Mesenchymal stem cell (in vitro differentiated cells and primary cell): ENCODE results near the gene PRDM2.

Source experiments
- DNase-seq: peaks from one replicate; pipeline ENCODE4 v3.0.0-alpha.2; 2013
- H2AFZ ChIP-seq: one replicate; pipeline ENCODE4 v1.6.1; 2013; ENCODE audit warnings: low read depth, mild to moderate bottlenecking, control low read depth, inconsistent platforms, low read length, moderate library complexity
- H2AK5ac ChIP-seq: 2 replicates; pipeline ENCODE4 v1.6.1; 2013; ENCODE audit warnings: low read length, moderate library complexity, mild to moderate bottlenecking, inconsistent platforms; ENCODE audit not compliant: severe bottlenecking
- H2BK120ac ChIP-seq: one replicate; pipeline ENCODE4 v1.6.1; 2013; ENCODE audit warnings: low read depth, mild to moderate bottlenecking, inconsistent platforms, low read length, moderate library complexity
- H2BK12ac ChIP-seq, 2 experiments: one replicate each; pipeline ENCODE4 v1.6.1; 2013; ENCODE audit warnings: inconsistent platforms in 2 of 2, low read length in 2 of 2, mild to moderate bottlenecking in 2 of 2, moderate library complexity in 2 of 2, control low read depth in 1 of 2
- H2BK15ac ChIP-seq: one replicate; pipeline ENCODE4 v1.6.1; 2013; ENCODE audit warnings: mild to moderate bottlenecking, low read depth, inconsistent platforms; ENCODE audit not compliant: poor library complexity, severe bottlenecking
- H2BK5ac ChIP-seq: 2 replicates; pipeline ENCODE4 v1.6.1; 2013; ENCODE audit warnings: low read depth, mild to moderate bottlenecking, low read length, control low read depth, inconsistent platforms; ENCODE audit not compliant: poor library complexity, severe bottlenecking
- H3K14ac ChIP-seq, 2 experiments: one replicate each; pipeline ENCODE4 v1.6.1; 2013; ENCODE audit warnings: inconsistent platforms in 2 of 2, low read length in 2 of 2, control low read depth in 1 of 2, mild to moderate bottlenecking in 1 of 2, moderate library complexity in 1 of 2
- H3K18ac ChIP-seq, 2 experiments: one replicate each; pipeline ENCODE4 v1.6.1; 2013; ENCODE audit warnings: inconsistent platforms in 2 of 2, low read length in 2 of 2, control low read depth in 1 of 2, low read depth in 1 of 2, mild to moderate bottlenecking in 1 of 2
- H3K23ac ChIP-seq, 2 experiments: one replicate each; pipeline ENCODE4 v1.6.1; 2013; ENCODE audit warnings: inconsistent platforms in 2 of 2, low read length in 2 of 2, mild to moderate bottlenecking in 2 of 2, moderate library complexity in 2 of 2, control low read depth in 1 of 2
- H3K27ac ChIP-seq: 2 replicates; pipeline ENCODE4 v1.5.1; 2013; ENCODE audit warnings: mild to moderate bottlenecking, moderate library complexity, low read length, control low read depth, inconsistent platforms; ENCODE audit not compliant: poor library complexity, severe bottlenecking
- H3K27me3 ChIP-seq, 2 experiments: 2 replicates each; pipeline versions ENCODE4 v1.6.1 to v1.7.0; 2013; ENCODE audit warnings: low read length in 2 of 2, mild to moderate bottlenecking in 2 of 2, moderate library complexity in 2 of 2, control low read depth in 1 of 2, inconsistent platforms in 1 of 2; ENCODE audit not compliant: control insufficient read depth in 1 of 2, insufficient read depth in 1 of 2
- H3K36me3 ChIP-seq, 2 experiments: 2 replicates each; pipeline versions ENCODE4 v1.6.1 to v1.7.0; 2013; ENCODE audit warnings: low read length in 2 of 2, control low read depth in 1 of 2, inconsistent platforms in 1 of 2, low read depth in 1 of 2, mild to moderate bottlenecking in 1 of 2; ENCODE audit not compliant: insufficient read depth in 2 of 2, control insufficient read depth in 1 of 2
- H3K4ac ChIP-seq, 2 experiments: one replicate each; pipeline ENCODE4 v1.6.1; 2013; ENCODE audit warnings: inconsistent platforms in 2 of 2, low read length in 2 of 2, mild to moderate bottlenecking in 2 of 2, moderate library complexity in 2 of 2, control low read depth in 1 of 2, low read depth in 1 of 2
- H3K4me1 ChIP-seq: 2 replicates; pipeline ENCODE4 v1.6.1; 2013; ENCODE audit warnings: low read depth, low read length, control low read depth; ENCODE audit not compliant: control insufficient read depth, insufficient read depth
- H3K4me2 ChIP-seq: 2 replicates; pipeline ENCODE4 v1.6.1; 2013; ENCODE audit warnings: low read length, mild to moderate bottlenecking, inconsistent platforms; ENCODE audit not compliant: poor library complexity, severe bottlenecking
- H3K4me3 ChIP-seq, 2 experiments: 2 replicates each; pipeline versions ENCODE4 v1.5.1 to v1.7.0; 2013; ENCODE audit warnings: low read length in 2 of 2, mild to moderate bottlenecking in 2 of 2, control low read depth in 1 of 2, low read depth in 1 of 2; ENCODE audit not compliant: insufficient read depth in 1 of 2
- H3K79me1 ChIP-seq: replicated peaks from 2 replicates; pipeline ENCODE4 v1.6.1; 2013; ENCODE audit warnings: mild to moderate bottlenecking, control low read depth, low read length, inconsistent platforms; ENCODE audit not compliant: poor library complexity, severe bottlenecking
- H3K9ac ChIP-seq: 2 replicates; pipeline ENCODE4 v1.7.0; 2013; ENCODE audit warnings: mild to moderate bottlenecking, low read length, moderate library complexity
- H3K9me3 ChIP-seq: 2 replicates; pipeline ENCODE4 v1.7.0; 2013; ENCODE audit warnings: mild to moderate bottlenecking, low read length; ENCODE audit not compliant: control insufficient read depth
- H4K8ac ChIP-seq: one replicate; pipeline ENCODE4 v1.6.1; 2013; ENCODE audit warnings: inconsistent platforms, mild to moderate bottlenecking, low read length, moderate library complexity
- H4K91ac ChIP-seq: one replicate; pipeline ENCODE4 v1.6.1; 2013; ENCODE audit warnings: mild to moderate bottlenecking, low read length, inconsistent platforms
- WGBS: methylation state at CpG from one replicate; pipeline ENCODE4 v1.1.7; 2013; ENCODE audit warnings: mixed read lengths; 5-methylcytosine and 5-hydroxymethylcytosine counted together

Gene PRDM2

DNA sequence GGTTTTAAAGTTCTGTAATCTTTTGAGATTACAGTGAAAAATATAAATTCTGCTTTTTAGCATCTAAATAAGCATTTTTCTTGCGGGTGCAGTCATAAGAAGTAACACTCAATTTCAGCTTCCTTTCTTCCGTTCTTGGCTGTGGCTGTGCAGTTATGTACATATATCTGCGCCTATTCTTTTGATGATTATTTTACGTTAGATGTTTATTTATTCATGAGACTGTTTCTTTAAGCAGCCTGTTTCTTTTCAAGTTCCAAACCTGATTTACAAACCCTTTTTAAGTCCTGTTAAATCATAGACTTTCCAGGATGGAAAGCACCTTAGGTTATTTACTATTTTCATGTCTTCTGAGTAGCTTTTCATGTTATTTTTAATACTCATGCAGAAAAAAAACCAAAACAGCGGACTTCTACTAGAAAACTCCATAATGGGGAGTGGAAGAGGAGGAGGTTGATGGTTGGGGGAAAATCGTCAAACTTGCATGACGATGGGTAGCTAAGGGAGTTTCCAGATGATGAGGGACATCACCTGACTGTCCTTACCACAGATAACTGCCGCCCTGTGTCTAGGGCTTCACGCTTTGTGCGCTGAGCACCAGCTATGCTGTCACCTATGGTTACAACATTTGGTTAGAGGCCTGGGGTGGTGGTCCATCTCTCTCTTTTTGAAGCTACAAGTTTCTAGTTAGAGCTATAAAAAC lies 2.6 kb downstream of the PRDM2 start:
- no peak overlapping the region for H4K91ac ChIP-seq
- H2AFZ ChIP-seq, result no peak overlapping the region
- H3K4ac ChIP-seq, result no peak overlapping the region
- no peak for DNase-seq
- H2BK15ac ChIP-seq, result no peak overlapping the region
- peaks cover 15% of the 10 kb centered on the region for H3K79me1 ChIP-seq
- 97% methylated on average over 6 of the region's 10 CpGs for WGBS
- H4K8ac ChIP-seq, result no peak overlapping the region
- no peak overlapping the region for H3K4me3 ChIP-seq
- no peaks in the 10 kb centered on the region for H3K9me3 ChIP-seq
- H3K23ac ChIP-seq, result no peak overlapping the region
- no peak overlapping the region for H3K9ac ChIP-seq
- peaks cover 6% of the 10 kb centered on the region for H3K4me1 ChIP-seq
- H3K14ac ChIP-seq, result no peak overlapping the region
- H3K36me3 ChIP-seq, result no peaks in the 10 kb centered on the region
- H2BK5ac ChIP-seq, result no peak overlapping the region
- no peak overlapping the region for H3K18ac ChIP-seq
- no peaks in the 10 kb centered on the region for H3K27me3 ChIP-seq
- no peak overlapping the region for H3K4me2 ChIP-seq
- H3K27ac ChIP-seq, result no peak overlapping the region
- no peak overlapping the region for H2BK120ac ChIP-seq
- no peak overlapping the region for H2AK5ac ChIP-seq
- no peak overlapping the region for H2BK12ac ChIP-seq

DNA sequence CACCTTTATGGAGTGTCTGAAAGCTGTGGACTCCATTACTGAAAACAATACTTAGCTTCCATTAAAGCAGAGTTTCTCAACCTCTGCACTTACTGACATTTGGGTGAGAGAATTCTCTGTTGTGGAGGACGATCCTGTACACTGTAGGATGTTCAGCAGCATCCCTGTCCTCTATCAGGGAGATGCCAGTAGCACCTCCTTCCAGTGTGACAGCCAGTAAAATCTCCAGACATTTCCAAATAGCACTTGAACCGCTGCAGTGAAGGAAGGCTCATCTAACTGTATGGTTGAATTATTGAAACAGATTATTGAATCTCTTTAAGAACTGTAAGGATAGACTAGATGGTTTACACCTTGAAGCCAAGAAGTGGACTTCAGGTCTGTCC lies 3.1 kb downstream of the PRDM2 start:
- Histone ChIP-seq H2BK12ac (no peak overlapping the region), H3K79me1 (peaks cover 15% of the 10 kb centered on the region), H2BK5ac (no peak overlapping the region), H2BK15ac (no peak overlapping the region), H2BK120ac (no peak overlapping the region), H3K14ac (no peak overlapping the region), H3K4me3 (no peak overlapping the region), H3K9me3 (no peaks in the 10 kb centered on the region), H3K4me2 (no peak overlapping the region), H3K4ac (no peak overlapping the region), H3K9ac (no peak overlapping the region), H3K4me1 (peaks cover 6% of the 10 kb centered on the region), H3K27me3 (no peaks in the 10 kb centered on the region), H2AFZ (no peak overlapping the region), H4K8ac (no peak overlapping the region), H2AK5ac (no peak overlapping the region), H3K23ac (no peak overlapping the region), H4K91ac (no peak overlapping the region), H3K36me3 (no peaks in the 10 kb centered on the region), H3K18ac (no peak overlapping the region), H3K27ac (no peak overlapping the region)
- no peak for DNase-seq
- WGBS, result 100% methylated on average over 2 of the region's 2 CpGs

DNA sequence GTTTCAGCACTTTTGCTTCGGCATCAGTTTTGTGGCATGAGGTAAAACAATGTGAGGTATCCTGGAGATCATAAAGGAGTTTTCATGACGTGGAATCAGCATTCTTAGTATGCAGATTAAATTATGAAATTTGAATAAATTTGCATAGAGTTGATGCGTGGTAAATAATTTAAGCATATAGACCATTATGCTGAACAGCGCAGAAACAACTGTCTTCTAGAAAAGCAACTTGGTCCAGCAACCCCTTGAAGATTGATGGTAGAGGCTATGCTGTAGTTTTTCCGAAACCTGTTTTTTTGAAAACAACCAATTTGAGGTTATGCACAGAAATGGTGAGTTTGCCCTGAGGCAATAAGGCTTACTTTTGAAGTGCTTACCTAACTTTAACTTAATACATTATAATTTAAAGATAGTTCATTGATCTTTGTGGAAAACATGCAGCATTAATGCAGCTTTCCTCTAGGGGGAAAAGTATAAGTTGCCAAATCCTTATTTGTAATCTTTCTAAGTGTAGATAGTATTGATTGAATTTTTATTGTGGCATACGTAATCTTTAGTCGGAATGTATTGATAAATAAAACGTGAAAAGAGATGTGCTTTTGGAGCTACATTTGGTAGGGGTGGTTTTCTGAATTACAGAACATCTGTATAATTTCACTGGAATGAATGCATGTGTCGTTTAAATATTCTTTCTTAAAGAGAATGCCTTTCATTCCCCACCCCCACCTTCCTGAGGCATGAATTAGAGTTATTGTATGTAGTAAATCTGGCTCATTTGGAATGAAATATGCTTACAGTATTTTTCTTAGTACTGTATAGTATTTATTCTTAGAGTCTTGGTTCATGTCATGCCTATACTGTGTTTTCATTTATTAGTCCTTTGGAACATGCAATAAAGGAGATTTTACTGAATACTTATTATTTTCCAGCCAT lies 3.8 kb downstream of the PRDM2 start:
- Histone ChIP-seq H3K4me3 (no peak overlapping the region), H4K91ac (no peak overlapping the region), H2BK12ac (no peak overlapping the region), H3K4ac (no peak overlapping the region), H2BK5ac (no peak overlapping the region), H3K36me3 (no peaks in the 10 kb centered on the region), H3K14ac (no peak overlapping the region), H3K27me3 (no peaks in the 10 kb centered on the region), H3K18ac (no peak overlapping the region), H4K8ac (no peak overlapping the region), H3K4me1 (peaks cover 6% of the 10 kb centered on the region), H2BK15ac (no peak overlapping the region), H3K9ac (no peak overlapping the region), H3K4me2 (no peak overlapping the region), H2AK5ac (no peak overlapping the region), H2AFZ (no peak overlapping the region), H3K27ac (no peak overlapping the region), H3K79me1 (peaks cover 20% of the 10 kb centered on the region), H2BK120ac (no peak overlapping the region), H3K9me3 (no peaks in the 10 kb centered on the region), H3K23ac (no peak overlapping the region)
- 93% methylated on average over 7 of the region's 9 CpGs for WGBS
- DNase-seq, result no peak

DNA sequence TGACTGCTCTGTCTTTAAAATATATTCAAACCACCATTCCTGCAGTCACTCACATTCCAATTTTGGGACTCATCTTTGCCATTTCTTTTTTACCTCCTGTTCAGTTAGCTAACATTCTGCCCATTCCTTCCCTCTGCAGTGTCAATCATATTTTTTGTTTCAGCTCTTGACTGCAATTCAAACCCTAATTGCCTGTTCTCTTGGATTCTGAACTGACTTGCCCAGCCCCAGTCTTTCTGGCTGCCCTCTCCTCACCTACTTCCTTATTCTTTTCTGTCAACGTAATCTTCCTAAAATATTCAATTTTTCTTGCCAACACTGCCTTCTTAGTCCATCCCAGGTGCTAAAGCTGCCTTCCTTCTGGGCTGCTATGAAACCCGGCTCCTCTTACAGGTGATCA lies 6.1 kb downstream of the PRDM2 start:
- Histone ChIP-seq H3K4me3 (no peak overlapping the region), H3K18ac (no peak overlapping the region), H2AFZ (no peak overlapping the region), H3K79me1 (peaks cover 22% of the 10 kb centered on the region), H3K9ac (no peak overlapping the region), H3K36me3 (no peaks in the 10 kb centered on the region), H3K9me3 (no peaks in the 10 kb centered on the region), H2AK5ac (no peak overlapping the region), H4K8ac (no peak overlapping the region), H3K4ac (no peak overlapping the region), H3K27me3 (no peaks in the 10 kb centered on the region), H2BK5ac (no peak overlapping the region), H4K91ac (no peak overlapping the region), H3K4me1 (peaks cover 2% of the 10 kb centered on the region), H2BK120ac (no peak overlapping the region), H3K4me2 (no peak overlapping the region), H3K23ac (no peak overlapping the region), H2BK15ac (no peak overlapping the region), H3K27ac (no peak overlapping the region), H3K14ac (no peak overlapping the region), H2BK12ac (no peak overlapping the region)
- no peak for DNase-seq
- 96% methylated on average over 2 of the region's 2 CpGs for WGBS
